HG02642 (cell line): ENCODE measurements around the gene KMT2E.
A peak's percentile ranks its signal among the peaks of the same experiment; 100 is the strongest.
"Not testable (repeated sequence)": the region's sequence is repeated elsewhere in the genome, so short reads cannot be mapped to it uniquely, and the experiment has no call there.

Experiments
- ATAC-seq: cut with Tn5 transposase; IDR thresholded peaks from one replicate; pipeline ENCODE4 v1.9.1; 2021; ENCODE audit warnings: mild to moderate bottlenecking; ENCODE audit not compliant: unreplicated experiment, poor library complexity

KMT2E gene

DNA sequence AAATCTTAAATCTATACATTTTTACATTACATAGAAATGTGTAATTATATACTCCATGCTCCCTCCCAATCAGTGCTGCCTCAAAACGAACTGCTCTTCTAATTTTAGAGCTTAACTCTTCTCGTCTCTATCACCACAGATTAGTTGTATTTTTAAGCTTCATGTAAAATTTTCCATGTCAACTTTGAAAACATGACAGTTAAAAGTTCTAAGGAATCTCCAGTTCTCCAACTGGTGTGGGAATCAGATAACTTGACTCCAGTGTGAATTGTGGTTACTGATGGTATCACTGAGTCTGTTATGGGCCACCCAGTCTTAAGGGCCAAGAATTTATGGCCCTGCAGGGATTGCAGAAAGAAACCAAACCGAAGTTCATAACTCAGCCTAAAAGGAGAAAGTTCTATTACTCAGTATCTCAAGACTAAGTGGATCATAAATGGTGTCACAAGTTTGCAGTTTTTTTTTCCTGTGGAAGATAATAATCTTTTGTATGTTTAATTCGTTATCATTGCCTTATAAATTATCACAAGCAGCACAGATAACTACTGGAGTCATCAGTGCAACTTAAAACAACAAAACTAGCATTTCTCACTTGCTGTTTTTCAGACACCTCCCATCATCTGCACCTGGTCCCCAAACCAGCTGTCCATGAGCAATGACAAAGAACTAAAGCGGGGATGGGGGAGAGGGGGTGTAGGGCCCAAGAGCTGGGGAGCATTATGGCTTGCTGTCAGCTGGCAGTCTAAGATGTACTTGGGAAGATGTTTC is 31.5 kb upstream of the KMT2E start:
- ATAC-seq: no peak

DNA sequence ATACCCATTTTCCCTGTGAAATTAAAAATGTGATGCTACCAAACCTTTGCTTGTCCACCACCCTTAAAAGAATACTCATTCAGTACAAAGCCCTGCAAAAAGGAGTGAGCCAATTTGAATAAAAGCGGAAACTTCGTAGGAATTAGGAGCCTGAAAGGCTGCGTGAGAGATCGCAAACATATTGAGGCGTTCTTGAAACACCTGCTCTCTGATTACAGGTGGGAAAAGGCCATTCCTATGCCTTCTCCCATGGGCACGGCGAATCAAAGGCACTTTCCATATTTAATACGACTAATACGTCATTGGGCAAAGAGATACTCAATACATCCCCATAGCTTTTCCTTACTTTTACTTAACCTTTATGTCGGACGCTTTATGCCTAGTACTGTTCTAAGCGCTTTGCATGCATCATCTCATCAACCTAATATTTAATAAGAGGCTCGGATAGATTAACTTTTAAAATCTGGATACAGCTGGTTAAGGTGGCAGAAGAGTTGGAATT is 30.9 kb upstream of the KMT2E start:
- no peak for ATAC-seq

DNA sequence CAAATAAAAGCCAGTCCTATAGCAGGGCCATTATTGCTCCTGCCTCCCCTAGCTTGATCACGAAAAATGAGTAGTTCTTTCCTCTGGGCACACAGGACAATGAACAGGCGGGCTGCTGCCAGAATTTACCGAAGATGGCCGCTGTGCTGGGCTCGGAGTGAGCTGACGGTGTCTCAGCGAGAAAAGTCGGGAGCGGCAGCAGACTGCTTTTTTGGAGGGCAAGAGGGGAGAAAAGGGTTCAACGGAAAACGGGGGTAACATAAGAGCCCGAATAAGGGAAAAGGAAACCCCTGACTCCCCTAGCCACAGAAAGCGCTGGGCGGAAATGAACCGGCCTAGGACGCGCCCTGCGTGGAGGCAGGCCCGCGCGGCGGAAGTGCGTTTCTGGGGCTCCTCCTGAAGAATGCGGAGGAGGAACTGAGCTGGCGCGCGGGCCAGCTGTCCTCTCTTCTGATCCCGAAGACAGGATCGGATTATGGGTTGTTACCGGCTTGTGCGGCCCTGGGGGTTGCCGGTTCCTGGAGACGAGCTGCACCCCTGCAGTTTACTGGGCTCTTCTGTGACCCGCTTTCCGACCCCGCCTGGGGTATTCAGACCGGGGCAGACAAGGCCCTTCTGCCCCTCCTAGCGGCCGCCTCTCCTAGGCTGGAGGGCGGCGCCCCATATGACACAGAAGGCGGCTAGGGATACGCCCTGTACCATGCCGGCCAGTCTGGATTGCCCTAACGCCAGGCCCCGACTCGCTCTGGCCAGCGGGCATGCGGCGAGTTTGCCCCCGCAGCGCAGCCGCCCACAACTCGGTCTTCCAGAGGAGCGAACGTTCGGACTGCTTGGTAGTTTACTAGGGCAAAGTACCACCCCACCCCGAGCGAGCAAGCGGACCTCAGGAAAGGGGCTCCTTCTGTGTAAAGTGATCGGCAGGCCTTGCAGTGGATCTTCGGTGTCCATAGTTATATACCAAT is 30.1 kb upstream of the KMT2E start:
- peak; percentile 90 for ATAC-seq

DNA sequence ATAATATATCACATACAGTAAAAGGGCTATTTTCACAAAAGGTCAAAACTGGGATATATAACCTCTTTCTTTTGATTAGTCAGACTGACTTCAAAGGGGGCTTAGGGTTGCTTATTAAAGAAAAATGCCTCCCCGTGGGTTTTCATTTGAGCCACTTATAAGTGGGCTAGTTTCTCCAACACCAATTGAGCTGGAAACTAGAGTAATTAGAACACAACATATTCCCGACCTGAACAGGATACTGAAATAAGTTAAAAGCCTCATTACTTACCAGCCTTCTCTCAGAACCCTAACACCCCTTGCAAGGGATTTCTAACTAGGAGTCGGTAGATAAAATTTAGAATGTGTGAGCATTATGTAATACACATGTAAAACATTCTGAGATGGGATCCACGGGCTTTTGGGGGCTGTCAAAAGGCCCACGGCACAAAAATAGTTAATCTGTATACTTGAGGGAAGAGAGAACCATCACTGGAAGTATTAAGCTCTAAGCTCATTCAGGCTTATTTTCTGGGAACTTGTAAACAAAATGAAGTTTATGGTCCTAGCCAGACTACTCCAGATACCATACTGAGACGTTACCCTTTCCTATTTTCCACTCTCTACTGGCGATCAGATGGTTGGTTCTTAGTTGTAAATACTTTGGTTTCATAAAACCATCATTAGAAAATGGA is 29.3 kb upstream of the KMT2E start:
- ATAC-seq: no peak

DNA sequence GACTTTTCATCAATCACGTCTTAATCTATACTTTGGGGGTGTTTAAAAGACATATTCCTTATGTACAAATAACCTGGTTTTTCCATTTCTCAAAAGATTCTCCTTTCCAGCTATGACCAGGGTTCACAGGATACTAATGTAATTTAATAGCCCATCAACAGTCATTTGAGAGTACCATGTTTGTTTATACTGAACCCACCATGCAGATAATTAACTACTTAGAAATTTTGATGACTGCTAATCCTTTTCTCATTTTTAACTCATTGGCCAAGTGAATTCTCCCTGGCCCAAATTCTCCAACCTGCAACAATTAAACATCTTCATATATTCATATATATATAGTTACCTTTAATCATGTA is 28.8 kb upstream of the KMT2E start:
- ATAC-seq: no peak

DNA sequence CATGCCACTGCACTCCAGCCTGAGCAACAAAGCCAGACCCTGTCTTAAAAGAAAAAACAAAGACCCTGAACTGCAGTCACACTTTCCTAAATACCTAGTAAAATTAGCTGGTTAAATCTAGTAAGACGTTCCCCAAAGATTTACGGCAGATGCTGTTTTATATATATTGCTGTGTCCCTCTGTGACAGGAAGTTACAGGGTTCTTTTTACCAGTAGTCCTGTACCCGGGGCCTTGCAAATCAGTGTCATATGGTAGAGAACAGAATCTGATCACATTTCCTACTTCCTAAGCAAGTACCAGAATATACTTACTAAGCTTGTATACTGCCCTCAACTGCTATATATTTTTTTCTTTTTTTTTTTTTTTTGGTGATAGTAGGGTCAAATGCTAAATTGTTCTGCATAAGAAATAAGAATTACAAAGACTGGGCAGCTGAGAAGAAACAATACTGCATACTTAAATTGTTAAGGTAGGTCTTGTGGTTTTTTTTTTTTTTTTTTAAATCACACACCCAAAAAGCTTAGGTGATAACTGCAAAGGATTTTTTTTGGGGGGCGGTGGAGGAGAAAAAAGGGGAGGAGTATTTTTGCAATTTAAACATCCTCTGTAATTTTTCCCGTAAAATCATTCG is 27.3 kb upstream of the KMT2E start:
- no peak for ATAC-seq

DNA sequence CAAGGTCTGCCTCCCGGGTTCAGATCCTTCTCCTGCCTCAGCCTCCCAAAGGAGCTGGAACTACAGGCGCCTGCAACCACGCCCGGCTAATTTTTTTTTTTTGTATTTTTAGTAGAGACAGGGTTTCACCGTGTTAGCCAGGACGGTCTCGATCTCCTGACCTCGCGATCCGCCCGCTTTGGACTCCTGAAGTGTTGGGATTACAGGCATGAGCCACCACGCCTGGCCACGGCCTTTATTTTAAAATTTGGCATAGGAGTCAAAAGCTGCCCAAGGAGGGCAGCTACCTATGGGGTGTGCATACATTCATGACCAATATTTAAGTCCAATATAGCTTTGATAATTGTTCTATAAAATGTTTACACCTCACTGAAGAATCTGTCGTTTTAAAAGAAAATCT is 26.6 kb upstream of the KMT2E start:
- ATAC-seq: not testable (repeated sequence)

DNA sequence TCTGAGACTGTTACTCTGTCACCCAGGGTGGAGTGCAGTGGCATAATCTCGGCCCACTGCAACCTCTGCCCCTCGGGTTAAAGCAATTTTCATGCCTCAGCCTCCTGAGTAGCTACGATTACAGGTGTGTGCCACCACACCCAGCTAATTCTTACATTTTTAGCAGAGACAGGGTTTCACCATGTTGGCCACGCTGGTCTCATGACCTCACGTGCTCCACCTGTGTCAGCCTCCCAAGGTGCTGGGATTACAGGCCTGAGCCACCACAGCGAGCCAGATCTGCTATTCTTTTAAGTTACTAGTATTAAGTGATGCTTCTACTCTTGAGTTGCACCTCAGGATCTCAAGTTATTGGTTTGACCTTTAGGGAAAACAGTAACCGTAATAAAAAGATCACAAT is 23.0 kb upstream of the KMT2E start:
- no peak for ATAC-seq

DNA sequence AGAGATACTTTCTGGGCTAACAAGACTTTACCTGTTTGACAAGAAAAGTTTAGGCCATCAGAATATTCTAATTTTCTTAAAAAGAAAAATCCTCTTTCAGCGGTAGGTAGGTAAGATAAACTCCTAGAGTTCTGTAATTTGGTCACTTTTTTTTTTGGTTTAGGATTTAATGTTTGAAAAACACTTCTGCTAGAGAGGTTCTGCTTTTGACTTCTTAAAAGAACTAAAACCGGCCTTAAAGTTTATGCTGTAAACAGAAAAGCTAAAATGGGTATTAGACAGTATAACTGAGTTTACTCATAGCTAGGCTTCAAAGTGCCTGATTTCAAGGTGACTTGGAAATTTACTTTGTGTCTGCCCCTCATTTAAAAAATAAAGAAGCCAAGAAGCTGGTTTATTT is 21.7 kb upstream of the KMT2E start:
- ATAC-seq: no peak

DNA sequence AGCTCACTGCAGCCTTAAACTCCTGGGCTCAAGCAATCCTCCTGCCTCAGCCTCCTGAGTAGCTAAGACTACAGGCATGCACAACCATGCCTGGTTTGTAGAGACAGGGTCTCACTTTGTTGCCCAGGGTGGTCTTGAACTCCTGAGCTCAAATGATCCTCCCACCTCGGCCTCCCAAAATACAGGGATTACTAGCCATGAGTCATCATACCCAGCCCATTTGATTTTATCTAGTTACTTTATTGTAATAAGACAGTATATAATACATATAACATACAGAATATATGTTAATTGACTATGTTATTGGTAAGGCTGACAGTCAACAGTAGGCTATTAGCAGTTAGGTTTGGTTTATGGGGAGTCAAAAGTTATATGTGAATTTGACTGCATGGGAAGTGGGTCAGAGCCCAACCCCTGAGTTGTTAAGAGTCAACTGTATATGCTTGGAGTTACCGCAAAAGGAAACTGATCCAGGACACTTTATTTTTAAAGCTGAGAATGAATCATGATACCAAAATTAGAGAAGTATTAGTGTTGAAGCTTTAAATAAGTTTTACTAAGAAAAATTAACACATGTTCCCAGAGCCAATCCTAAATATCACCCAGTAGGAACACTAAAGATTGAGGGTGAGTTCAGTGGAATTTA is 20.7 kb upstream of the KMT2E start:
- ATAC-seq: no peak

DNA sequence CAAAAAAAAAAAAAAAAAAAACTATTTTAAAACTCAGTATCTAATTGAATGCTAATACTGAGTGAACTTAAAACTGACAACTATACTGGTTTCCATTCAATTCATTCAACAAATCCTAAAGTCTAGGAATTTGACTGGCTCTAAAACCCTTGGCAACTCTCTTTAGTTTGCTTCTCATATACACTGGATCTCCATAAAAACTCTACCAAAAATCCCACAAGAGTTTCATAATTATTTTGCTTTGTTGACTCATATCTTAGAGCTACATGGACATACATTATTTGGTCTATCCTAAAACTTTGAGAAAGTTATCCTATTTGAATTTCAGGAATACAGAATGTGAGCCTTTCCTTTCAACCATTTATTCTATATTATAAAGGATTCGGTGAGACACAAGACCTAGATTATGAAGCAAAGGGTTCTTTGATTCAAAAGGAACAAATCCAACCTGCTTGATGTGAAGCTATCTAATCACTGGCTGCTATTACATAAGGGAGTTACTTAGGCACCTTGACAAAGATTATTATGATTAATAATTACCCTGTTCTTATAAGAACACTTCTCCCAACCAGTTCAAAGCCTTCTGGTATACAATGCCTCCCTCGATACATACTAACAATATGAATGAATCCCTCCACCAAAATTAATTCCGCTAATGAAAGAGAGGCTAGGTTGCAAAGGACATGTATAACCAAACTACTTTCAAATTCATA is 15.8 kb upstream of the KMT2E start:
- ATAC-seq: no peak

DNA sequence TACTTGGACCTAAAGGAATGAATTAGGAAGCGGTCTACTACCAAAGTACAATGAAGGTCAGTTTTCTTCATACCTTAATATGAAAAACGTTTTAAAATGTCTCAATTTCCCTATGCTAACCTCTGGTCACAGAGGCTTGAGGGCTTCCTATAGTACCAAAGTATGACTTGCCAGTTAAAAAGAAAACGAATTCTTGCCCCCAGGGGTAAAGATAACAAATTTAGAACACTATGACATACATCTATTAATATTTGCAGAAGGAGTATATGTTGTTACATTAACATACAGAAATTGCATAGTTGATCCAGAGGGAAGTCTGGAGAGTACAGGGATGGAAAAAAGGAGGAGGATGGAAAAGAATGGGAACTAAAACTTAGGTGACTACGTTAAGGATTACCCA is 13.8 kb upstream of the KMT2E start:
- no peak for ATAC-seq

DNA sequence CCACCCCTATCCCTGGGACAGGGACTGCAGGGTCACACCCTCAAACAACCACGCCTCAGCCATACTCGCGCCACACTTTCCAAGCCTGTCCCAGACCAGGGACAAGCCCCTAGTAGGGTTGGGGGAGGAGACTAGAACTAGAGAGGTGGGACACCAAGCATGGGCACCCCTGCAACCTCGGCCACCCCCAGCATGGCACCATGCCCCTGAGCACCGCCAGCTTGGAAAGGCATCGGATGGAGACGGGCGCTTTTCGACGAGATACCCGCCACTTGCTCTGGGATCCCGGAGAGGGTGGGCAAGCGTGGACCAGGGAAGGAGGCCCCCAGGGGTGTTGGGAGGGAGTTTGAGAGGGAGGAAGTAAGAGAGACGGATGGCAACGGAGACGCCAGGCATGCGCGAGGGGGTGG is 13.1 kb upstream of the KMT2E start:
- no peak for ATAC-seq

DNA sequence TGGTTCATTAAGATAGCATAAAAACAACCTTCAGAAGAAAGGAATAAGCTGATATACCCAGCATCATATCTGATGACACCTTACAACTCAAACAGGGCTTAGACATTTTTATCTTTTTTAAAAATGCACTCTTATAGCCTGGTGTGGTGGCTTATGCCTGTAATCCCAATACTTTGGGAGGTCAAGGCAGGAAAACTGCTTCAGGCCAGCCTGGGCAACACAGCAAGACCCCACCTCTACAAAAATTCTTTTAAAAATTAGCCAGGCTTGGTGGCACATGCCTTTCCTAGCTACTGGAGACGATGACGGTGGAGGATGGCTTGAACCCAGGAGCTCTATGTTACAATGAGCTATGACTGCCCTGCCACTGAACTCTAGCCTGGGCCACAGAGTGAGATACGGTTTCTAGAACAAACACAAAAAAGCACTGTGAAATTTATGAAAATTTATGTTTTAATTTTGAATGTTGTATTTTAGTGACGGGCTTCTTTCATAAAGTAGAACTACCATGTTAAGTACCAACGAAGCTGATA is 12.3 kb upstream of the KMT2E start:
- no peak for ATAC-seq

DNA sequence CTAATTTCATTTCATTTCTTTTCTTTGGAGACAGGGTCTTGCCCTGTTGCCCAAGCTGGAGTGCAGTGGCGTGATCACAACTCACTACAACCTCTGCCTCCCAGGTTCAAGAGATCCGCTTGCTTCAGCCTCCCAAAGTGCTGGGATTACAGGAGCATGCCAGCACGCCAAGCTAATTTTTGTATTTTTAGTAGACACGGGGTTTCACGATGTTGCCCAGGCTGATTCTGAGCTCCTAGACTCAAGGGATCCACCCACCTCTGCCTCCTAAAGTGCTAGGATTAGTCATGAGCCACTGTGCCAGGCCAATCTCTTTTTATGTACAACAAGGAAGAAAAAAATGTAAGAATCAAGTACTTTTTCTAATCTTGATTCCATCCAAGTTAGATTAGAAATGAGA is 10.7 kb upstream of the KMT2E start:
- no peak for ATAC-seq

DNA sequence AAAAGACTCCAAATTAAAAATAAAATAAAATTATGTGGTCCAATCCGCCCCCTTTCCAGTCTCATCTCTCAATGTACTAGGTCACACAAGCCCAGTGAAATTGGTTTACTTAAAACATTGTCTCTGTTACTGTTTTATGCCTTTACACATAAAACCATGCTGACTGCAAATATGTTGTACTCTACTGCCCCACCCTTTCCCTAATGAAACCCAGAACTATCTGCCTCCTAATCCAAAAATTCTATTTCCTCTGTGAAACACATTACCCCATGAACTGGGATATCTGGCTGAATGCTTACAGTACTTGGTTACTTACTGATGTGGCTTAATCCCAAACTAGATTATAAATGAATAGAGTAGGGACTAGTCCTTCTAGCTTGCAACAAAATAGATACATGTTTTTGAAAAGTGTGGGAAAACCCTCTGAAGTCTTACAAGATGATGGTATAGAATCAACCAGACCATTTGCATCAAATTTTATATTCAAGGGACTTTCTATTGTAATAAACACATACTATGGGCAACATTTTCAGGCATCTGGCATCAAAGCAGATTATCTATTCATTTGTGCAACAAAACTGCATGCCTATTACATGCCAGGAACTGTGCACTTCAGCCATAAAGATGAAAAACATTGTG is 10.0 kb upstream of the KMT2E start:
- no peak for ATAC-seq

DNA sequence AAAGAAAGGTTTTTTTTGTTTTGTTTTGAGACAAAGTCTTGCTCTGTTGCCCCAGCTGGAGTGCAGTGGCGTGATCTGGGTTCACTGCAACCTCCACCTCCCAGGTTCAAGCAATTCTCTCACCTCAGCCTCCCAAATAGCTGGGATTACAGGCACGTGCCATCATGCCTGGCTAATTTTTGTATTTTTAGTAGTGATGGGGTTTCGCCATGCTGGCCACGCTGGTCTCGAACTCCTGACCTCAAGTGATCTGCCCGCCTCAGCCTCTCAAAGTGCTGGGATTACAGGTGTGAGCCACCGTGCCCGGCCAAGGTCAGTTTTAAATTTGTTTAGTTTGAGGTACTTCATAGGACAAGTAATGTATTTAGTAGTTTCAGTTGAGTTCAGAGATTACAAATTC is 9.0 kb upstream of the KMT2E start:
- not testable (repeated sequence) for ATAC-seq

DNA sequence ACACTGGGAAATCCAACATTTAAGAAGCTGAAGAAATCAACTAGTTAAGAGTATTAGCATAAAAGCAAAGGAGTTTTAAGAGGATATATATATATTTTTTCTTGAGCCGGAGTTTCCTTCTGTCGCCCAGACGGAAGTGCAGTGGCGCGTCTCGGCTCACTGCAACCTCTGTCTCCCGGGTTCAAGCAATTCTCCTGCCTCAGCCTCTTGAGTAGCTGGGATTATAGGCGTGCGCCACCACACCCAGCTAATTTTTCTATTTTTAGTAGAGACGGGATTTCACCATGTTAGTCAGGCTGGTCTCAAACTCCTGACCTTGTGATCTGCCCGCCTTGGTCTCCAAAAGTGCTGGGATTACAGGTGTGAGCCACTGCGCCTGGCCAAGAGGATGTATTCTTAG is 8.5 kb upstream of the KMT2E start:
- not testable (repeated sequence) for ATAC-seq
